Esophagus muscularis mucosa (tissue), 4 donors: Measurements from ENCODE around the gene ZFP64. TPM values are rescaled to one million over a fixed set of nuclear protein-coding genes. Genes with fewer than 3 reads are reported as not detected.
A peak's percentile ranks its signal among the peaks of the same experiment; 100 is the strongest.

Experiments used
- DNase-seq: peaks from one replicate; pipeline ENCODE4 v3.0.0-alpha.2; 2017; ENCODE audit errors: extremely low spot score
- H3K27ac ChIP-seq, 4 donors: fragments of 200-600 bp; sonication (generic); replicated peaks in 1 of 4; 1 replicate in 3 of 4; 2 replicates in 1 of 4; pipeline ENCODE4 v1.5.1; 2016 to 2019; ENCODE audit warnings: mild to moderate bottlenecking in 1 of 4
- H3K27me3 ChIP-seq, 4 donors: fragments of 200-600 bp; sonication (generic); one replicate each; pipeline versions ENCODE4 v1.5.1 to v1.6.0; 2016 to 2019
- H3K36me3 ChIP-seq, 4 donors: fragments of 200-600 bp; sonication (generic); one replicate each; pipeline ENCODE4 v1.5.1; 2016 to 2019
- H3K4me1 ChIP-seq, 4 donors: fragments of 200-600 bp; sonication (generic); one replicate each; pipeline ENCODE4 v1.5.1; 2016 to 2019
- H3K4me3 ChIP-seq, 4 donors: fragments of 200-600 bp; sonication (generic); 1 replicate in 2 of 4; 2 replicates in 2 of 4; pipeline ENCODE4 v1.5.1; 2016 to 2019; ENCODE audit warnings: mild to moderate bottlenecking in 4 of 4, moderate library complexity in 1 of 4
- H3K9me3 ChIP-seq, 4 donors: fragments of 200-600 bp; sonication (generic); 1 replicate in 3 of 4; 2 replicates in 1 of 4; pipeline ENCODE4 v1.5.1; 2016 to 2019
- CTCF ChIP-seq, 3 experiments: fragments of 200-600 bp in 2 of 3; fragments of 450-650 bp in 1 of 3; sonication (generic) in 2 of 3; IDR thresholded peaks; one replicate each; pipeline ENCODE4 v1.5.1; 2017 to 2019; ENCODE audit warnings: antibody characterized with exemption in 3 of 3, mild to moderate bottlenecking in 2 of 3, moderate library complexity in 1 of 3
- EP300 ChIP-seq: sonication (generic); formaldehyde crosslinking; IDR thresholded peaks from one replicate; pipeline ENCODE4 v1.6.1; 2017; ENCODE audit warnings: antibody characterized with exemption
- POLR2A ChIP-seq: fragments of 450-650 bp; IDR thresholded peaks from one replicate; pipeline ENCODE4 v1.6.1; 2017; ENCODE audit warnings: antibody characterized with exemption, moderate library complexity, mild to moderate bottlenecking, low read depth
- POLR2AphosphoS5 ChIP-seq, 2 donors: sonication (generic); formaldehyde crosslinking; IDR thresholded peaks; one replicate each; pipeline ENCODE4 v1.6.1; 2017; ENCODE audit warnings: antibody characterized with exemption in 2 of 2
- WGBS: methylation state at CpG from one replicate; pipeline ENCODE4 v1.1.5; 2018; 5-methylcytosine and 5-hydroxymethylcytosine counted together
- intact Hi-C: fragments of 100-400 bp; cut with DNase I; formaldehyde crosslinking; loops from one replicate; pipeline ENCODE4 v1.15.1; 2023
- total RNA-seq, 4 donors: library from RNA; depleted of rRNA; stranded (reverse); fragments of >200 nt; gene quantifications; one replicate each; pipeline versions ENCODE4 v1.1.0 to v1.2.1, GENCODE V29; 2016

Gene ZFP64
- total RNA-seq, 4 donors from 2014 or later = 7.6 to 15.7 (median 11.2) TPM

DNA sequence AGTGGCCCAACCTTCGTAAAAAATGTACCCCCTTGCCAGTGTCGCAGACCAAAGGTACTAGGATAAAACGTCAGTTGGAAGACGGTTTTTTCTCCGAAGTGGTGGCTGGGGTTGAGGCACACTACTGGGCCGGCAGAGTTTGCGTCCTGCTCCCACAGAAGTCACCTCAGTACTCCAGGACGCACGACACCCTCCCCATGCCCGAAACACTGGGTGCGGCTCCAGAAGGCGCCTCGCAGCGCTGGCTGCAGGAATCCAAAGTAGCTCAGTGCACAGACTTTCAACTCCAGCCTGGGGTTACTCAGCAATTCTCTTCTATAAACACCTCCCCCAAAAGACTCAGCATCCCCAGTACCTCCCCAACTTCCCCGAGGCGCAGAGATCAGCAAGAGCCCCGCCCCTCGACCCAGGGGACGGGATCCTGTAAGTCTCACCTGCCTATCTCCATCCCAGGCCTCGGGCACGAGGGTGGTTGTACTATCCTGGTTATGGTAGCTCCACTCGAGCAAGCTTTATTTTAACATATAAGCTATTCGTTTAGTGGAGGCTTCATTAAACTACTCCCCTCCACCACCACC, 88.2 kb downstream of the ZFP64 start:
- 43% methylated on average over 14 of the region's 23 CpGs for WGBS
- Histone ChIP-seq H3K27me3 (peaks cover 0 to 41% (median 23%) of the 10 kb centered on the region in 4 donors), H3K4me3 (peak overlapping the region; percentile 48 to 60 (median 50)), H3K9me3 (no peaks in the 10 kb centered on the region), H3K27ac (no peak overlapping the region), H3K36me3 (peaks cover 0 to 2% (median 0%) of the 10 kb centered on the region in 4 donors), H3K4me1 (peaks cover 26 to 30% (median 30%) of the 10 kb centered on the region in 4 donors)
- TF ChIP-seq POLR2A (no peak), EP300 (no peak), POLR2AphosphoS5 (IDR thresholded peaks at IDR 0.05) (no peak), CTCF (IDR thresholded peaks at IDR 0.05) (no peak)
- intact Hi-C loops = no loop called here
- DNase-seq = no peak

DNA sequence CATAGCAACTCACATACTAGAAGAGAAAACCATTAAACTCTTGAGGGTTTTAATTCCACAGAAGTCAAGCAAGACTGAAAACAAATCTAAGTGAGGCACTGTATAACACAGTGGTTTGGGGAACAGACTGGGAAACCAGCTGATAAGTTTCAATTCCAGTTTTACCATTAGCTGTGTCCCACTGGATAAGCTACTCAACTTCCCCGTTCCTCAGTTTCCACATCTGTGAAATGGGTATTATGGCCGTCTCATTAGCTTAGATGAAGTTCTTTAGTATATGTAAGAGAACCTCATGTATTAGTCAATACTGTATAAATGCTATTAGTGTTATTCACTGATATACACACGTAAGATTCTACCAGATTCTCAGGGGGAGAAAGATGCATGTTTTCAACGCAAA, 89.0 kb downstream of the ZFP64 start:
- no peak for TF ChIP-seq EP300
- no peak for TF ChIP-seq POLR2A
- no peak for TF ChIP-seq POLR2AphosphoS5 (IDR thresholded peaks at IDR 0.05)
- no peak for TF ChIP-seq CTCF (IDR thresholded peaks at IDR 0.05)
- WGBS = 95% methylated on average over 4 of the region's 4 CpGs

GRCh38 chr20:52102126-52102525, 89.5 kb downstream of the ZFP64 start:
- TF ChIP-seq EP300 = no peak
- no peak for TF ChIP-seq POLR2AphosphoS5 (IDR thresholded peaks at IDR 0.05)
- no peak for TF ChIP-seq CTCF (IDR thresholded peaks at IDR 0.05)
- TF ChIP-seq POLR2A = no peak
- no peaks in the 10 kb centered on the region for H3K9me3 ChIP-seq
- no peak overlapping the region for H3K27ac ChIP-seq
- 89% methylated on average over 4 of the region's 4 CpGs for WGBS
- H3K36me3 ChIP-seq = peaks cover 0 to 14% (median 0%) of the 10 kb centered on the region in 4 donors
- intact Hi-C loops = no loop called here
- H3K4me3 ChIP-seq = no peak overlapping the region
- DNase-seq = no peak
- peaks cover 26 to 30% (median 30%) of the 10 kb centered on the region in 4 donors for H3K4me1 ChIP-seq
- peaks cover 0 to 41% (median 23%) of the 10 kb centered on the region in 4 donors for H3K27me3 ChIP-seq

More for the DNA sequence above, 89.0 kb downstream of the ZFP64 start:
- Histone ChIP-seq H3K9me3 (no peaks in the 10 kb centered on the region), H3K4me1 (peaks cover 26 to 30% (median 30%) of the 10 kb centered on the region in 4 donors), H3K27me3 (peaks cover 0 to 41% (median 23%) of the 10 kb centered on the region in 4 donors), H3K4me3 (no peak overlapping the region), H3K27ac (no peak overlapping the region), H3K36me3 (peaks cover 0 to 10% (median 0%) of the 10 kb centered on the region in 4 donors)
- intact Hi-C loops = no loop called here
- no peak for DNase-seq
